Fibroblast of lung (primary cell): Measurements from ENCODE around the gene PBXIP1.

Experiments used
- CTCF ChIP-seq, 2 donors: IDR thresholded peaks in 1 of 2; conservative IDR thresholded peaks in 1 of 2; 1 replicate in 1 of 2; 2 replicates in 1 of 2; pipeline ENCODE4 v1.5.1; 2011 to 2012; ENCODE audit warnings: low read length in 2 of 2, control low read depth in 1 of 2, inconsistent platforms in 1 of 2, low read depth in 1 of 2, mild to moderate bottlenecking in 1 of 2
- EZH2 ChIP-seq: IDR thresholded peaks from 2 replicates; pipeline ENCODE4 v1.5.1; 2012; ENCODE audit warnings: low read length, control low read depth, mild to moderate bottlenecking; ENCODE audit errors: missing control alignments

- TF ChIP-seq CTCF (conservative IDR thresholded peaks at IDR 0.05 in 1 of 2, IDR thresholded peaks at IDR 0.05 in 1 of 2; ENCODE audit: low read depth in 1 of 2, low read length in 2 of 2) (no peak), EZH2 (no peak)
Measured at GRCh38 chr1:154987326-154987725, 31.4 kb upstream of the PBXIP1 start.
